Adipose tissue (tissue), 3 donors: ENCODE data around the gene ZFAND3. TPM values are rescaled to one million over a fixed set of nuclear protein-coding genes. Genes with fewer than 3 reads are reported as not detected.

Source experiments
- H3K27ac ChIP-seq: one replicate; pipeline ENCODE4 v1.5.1; 2013; ENCODE audit warnings: low read depth, low read length
- WGBS, 3 donors: extraction: QIAGEN DNeasy Blood & Tissue Kit; methylation state at CpG; one replicate each; pipeline ENCODE4 v1.1.7; 2013; 5-methylcytosine and 5-hydroxymethylcytosine counted together
- polyA plus RNA-seq, 3 donors: library from polyadenylated mRNA; stranded (reverse); fragments of 200-250 nt; gene quantifications; one replicate each; pipeline ENCODE4 v1.2.3, GENCODE V29; 2013
- donor health status: healthy with polysubstance abuse.
- donor health status: Bipolar disorder and iron deficiency.
- donor health status: healthy.

Gene ZFAND3
- polyA plus RNA-seq, 3 donors = 25.9 to 45.2 (median 42.1) TPM

DNA sequence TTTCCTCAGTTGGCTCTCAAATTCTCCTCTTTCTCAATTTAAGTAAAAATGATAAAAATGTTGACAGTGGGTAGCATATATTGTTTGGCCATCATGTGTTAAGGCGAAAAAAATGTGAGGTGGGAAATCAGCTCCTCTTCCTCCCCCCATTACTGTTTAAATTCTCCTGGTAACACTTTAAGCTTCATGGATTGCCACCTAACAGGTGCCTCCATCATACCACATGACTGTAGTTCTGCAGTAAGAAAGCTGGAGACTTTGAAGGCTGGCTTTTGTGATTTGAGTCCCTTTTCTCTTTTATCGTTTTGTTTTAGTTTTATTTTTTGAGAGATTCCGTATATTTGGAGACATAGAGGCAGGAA is 1.2 kb downstream of the ZFAND3 start:
- no peak overlapping the region for H3K27ac ChIP-seq
- 18 to 49% (median 40%) methylated on average over 3 of the region's 3 CpGs for WGBS, 3 donors

DNA sequence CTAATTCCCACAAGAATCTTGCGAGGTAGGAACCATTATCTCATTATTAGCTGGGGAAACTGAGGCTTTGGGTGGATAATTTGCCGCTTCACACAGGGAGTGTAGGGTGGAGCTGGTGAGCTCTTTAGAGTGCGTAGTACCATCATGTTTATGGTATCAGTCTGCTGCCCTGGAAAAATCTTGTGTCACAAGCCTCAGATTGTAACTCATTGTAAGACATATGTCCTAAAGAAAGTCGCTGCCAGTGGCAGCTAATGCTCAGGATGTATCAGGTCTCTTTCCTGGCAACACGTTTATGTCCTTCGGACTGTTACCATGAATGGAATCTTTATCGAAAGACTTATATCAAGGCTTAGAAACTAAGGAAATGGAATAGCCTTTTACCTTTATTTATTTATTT is 1.9 kb downstream of the ZFAND3 start:
- H3K27ac ChIP-seq = no peak overlapping the region
- 70 to 82% (median 78%) methylated on average over 7 of the region's 7 CpGs for WGBS, 3 donors

DNA sequence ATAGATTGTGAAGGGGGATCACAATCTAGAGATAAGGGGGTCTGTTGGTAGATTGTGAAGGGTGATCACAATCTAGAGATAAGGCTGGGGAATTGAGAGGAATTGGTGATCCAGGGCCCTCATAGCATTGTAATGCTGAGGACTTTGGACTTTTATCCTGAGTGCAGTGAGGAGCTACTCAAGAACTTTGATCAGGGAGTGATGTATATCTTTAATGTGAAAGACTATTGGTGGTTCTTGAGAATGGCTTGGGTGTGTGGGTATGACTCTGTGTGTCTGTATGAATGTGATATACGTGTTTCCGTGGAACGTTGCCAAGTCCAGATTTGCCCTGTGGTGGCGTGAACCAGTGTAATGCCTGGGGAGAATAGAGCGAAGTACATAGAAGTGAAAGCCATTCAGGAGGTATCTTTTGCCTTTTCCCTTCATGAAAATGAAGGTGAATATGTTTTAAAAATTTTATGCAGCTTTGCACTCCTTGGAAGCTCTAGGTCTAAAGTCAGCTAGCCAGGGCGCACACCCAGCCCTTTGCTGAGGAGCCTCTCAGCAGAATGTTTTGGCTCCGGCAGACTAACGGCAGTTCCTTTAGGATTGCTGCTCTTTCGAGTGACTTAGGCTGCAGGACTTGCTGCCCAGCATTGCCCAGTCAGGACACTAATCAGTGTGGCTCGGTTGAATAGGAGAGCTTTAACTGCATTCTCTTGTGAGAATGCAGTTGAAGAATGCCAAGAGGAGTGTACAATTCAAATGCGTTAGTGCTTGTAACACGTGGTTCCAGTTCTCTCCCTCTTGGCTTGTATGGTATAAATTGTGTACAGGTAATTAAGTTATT is 3.5 kb downstream of the ZFAND3 start:
- H3K27ac ChIP-seq = no peak overlapping the region
- WGBS, 3 donors = 27 to 47% (median 45%) methylated on average over 12 of the region's 12 CpGs

DNA sequence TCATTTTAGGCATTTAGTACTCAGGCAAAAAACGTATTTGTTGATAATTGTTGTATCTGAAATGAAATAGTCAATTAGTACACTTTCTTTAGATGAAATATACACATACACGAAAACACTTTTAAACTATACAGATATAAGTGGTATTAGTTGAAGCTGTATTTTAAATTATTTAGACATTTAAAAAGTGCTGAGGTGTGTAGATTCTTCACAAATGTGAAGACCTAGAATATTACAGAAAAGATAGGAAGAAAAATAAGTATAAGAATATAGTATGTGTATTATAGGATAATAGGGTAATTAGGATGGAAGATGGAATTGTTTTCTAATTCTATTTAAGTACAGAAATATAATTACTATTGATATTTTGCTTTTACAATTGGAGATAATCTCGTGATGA is 4.6 kb downstream of the ZFAND3 start:
- H3K27ac ChIP-seq = no peak overlapping the region
- 81 to 90% (median 87%) methylated on average over 3 of the region's 3 CpGs for WGBS, 3 donors

DNA sequence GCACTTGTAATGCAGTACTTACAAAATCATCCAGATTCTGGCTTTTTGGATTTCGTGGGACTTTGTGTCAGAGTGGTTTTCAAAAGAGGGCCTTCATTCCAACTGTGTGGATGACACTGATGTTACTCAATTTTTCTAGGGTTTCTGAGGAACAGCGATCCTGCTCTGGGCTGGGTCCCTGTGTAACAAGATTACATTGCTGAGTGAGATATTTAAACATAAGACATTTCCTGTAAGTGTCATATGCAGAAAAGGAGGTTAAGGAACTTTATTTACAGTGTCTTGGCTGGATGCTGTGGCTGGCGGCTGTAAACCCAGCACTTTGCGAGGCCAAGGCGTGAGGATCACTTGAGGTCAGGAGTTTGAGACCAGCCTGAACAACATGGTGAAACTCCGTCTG is 6.7 kb downstream of the ZFAND3 start:
- no peak overlapping the region for H3K27ac ChIP-seq
- 77 to 93% (median 78%) methylated on average over 6 of the region's 6 CpGs for WGBS, 3 donors

DNA sequence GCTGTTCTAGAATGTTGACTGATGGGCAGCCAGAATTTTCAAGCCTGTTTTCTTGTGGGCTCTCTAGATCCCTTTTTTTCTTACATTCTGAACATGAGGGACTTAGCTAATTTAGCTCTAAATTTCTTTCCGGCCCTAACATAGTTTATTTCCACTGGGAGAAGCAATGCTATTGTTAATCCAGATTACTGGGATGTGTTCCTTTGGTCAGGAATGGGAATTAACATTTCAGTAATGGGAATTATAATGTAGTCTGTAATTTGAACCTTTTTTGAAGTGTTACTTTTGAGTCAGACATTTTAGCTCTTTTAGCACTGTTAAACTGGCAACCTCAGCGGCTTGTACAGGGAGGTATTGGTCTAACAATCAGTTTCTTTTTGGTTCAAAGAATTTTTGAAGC is 7.5 kb downstream of the ZFAND3 start:
- 68 to 86% (median 73%) methylated on average over 2 of the region's 2 CpGs for WGBS, 3 donors
- H3K27ac ChIP-seq = no peak overlapping the region

DNA sequence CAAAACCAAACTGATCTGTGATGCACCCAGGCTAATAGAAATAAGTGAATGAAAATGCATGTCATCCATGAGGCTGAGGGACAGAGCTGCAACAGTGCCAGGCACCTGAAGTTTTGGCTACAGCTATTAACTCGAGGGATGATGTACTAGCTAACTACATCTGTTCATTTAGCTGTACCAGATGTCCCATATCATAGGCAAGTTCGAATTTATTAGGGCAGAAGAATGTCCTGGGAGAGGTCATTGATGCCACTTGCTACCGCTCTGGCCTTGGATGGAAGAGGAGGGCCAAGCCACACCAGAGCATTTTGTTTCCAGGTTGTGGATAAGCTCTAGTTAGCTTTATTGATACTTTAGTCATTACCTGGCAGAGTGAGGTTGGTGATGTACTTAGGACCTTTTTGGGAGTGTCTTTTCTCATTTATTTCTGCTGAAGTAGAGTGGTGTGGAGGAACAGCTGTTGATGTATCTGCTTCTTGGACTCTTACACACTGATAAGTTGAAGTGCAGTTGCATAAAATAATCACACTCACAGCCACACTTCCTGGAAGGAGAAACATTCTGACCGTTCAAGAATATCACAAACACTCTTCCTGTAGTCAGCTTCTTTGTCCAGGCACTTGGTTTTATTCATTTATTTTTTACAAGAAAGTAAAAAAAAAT is 8.2 kb downstream of the ZFAND3 start:
- 52 to 61% (median 53%) methylated on average over 4 of the region's 4 CpGs for WGBS, 3 donors
- H3K27ac ChIP-seq = no peak overlapping the region

DNA sequence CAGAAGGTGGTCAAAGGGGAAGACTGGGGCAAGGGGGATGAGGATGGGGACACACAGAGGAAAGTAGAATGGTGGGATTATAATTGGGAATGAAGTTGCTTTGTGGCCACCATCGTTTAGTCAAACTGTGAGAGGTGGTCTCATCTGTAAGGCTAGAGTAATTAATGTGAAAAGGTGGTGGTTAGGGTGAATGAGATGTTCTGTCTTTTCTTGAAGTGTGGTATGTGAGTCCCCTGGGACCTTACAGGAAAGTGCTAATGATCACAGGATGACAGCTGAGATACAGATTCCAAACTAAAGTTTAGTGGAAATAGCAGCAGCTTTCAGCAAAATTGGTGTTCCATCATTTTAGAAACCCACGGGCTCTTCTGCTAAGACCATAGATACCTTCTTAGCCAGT is 10.7 kb downstream of the ZFAND3 start:
- WGBS, 3 donors = 59 to 87% (median 69%) methylated on average over 2 of the region's 2 CpGs
- no peak overlapping the region for H3K27ac ChIP-seq

DNA sequence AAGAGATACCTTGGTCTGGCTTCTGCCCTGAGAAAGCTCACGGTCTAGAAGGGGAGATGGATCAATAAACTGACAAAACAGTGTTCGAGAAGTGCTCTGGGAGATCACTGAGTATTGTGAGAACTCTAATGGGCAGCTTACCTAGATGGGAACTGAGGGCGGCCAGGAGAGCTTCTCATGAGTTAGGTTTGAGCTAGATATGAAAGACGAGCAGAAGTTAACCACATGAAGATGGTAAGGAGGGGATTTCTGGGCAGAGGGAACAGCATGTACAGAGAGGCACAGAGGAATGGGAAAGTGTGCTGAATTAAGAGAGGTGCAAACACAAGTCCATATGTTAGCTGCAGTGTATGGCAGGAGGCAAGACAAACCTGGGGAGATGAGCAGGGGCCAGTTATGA is 11.9 kb downstream of the ZFAND3 start:
- WGBS, 3 donors = 79 to 89% (median 87%) methylated on average over 4 of the region's 4 CpGs
- H3K27ac ChIP-seq = no peak overlapping the region

DNA sequence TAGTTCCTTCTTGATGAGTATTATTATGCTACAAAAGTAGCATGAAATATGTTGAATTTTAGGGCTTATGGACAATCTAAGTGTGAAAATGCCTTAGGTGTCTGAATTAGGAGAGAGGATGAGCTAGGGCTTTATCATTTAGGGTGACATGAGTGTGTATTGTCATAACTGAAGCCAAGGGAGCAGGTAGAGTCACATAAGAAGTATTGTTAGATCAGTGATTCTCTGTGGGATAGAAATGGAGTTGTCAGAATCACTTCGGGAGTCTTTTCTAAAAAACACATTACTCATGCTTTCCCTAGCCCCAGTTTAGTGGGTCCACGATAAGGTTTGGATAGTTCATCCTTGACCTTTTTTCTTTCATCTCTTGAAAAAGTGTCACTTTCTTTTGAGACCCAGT is 16.4 kb downstream of the ZFAND3 start:
- 88 to 94% (median 92%) methylated on average over 2 of the region's 2 CpGs for WGBS, 3 donors
- no peak overlapping the region for H3K27ac ChIP-seq

DNA sequence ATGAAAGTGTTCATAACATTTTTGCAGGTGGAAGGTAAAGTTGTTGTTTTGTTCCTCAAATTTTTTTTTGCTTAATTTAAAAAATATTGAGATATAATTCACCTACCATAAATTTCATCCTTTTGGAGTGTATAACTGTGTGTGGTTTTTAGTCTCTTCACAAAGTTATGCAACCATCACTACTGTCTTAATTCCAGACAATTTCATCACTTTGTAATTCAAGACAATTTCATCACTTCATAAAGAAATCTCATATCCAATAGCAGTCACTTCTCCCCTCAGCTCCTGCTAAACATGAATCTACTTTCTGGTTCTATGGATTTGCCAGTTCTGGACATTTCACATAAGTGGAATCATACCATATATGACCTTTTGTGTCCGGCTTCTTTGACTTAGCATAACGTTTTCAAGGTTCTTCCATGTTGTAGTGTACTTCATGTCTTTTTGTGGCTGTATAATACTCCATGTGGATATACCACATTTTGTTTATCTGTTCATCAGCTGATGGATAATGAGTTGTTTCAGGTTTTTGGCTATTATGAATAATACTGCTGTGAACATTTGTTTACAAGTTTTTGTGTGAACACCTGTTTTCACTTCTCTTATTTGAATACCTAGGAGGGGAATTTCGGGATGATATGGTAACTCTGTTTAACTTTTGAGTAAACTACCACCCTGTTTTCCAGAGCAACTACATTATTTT is 18.8 kb downstream of the ZFAND3 start:
- 83 to 92% (median 89%) methylated on average over 3 of the region's 3 CpGs for WGBS, 3 donors

DNA sequence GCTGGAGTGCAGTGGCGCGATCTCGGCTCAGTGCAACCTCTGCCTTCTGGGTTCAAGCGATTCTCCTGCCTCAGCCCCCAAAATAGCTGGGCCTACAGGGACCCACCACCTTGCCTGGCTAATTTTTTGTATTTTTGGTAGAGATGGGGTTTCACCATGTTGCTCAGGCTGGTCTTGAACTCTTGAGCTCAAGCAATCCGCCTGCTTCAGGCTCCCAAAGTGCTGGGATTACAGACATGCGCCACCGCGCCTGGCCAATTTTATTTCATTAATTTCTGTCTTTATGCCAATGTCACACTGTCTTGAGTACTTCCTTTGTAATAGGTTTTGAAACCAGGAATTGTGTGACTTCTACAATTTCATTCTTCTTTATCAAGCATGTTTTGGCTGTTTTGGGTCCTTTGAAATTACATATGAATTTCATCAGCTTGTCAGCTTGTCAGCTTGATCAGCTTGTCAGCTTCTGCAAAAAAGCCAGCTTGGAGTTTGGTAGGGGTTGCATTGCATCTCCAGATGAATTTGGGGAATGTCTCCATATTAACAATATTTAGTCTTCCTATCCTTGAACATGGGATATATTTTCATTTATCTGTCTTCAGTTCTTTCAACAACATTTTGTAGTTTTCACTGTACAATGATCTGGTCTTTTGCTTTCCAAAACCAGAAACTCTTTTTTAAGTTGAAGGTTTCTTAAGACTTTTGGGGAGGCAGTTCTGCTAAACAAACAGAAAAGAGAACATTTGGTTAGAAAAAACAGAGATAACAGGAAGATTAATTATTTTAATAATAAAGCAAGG is 20.8 kb downstream of the ZFAND3 start:
- H3K27ac ChIP-seq = no peak overlapping the region
- 86 to 98% (median 86%) methylated on average over 8 of the region's 8 CpGs for WGBS, 3 donors

More for the DNA sequence above, 18.8 kb downstream of the ZFAND3 start:
- no peak overlapping the region for H3K27ac ChIP-seq

DNA sequence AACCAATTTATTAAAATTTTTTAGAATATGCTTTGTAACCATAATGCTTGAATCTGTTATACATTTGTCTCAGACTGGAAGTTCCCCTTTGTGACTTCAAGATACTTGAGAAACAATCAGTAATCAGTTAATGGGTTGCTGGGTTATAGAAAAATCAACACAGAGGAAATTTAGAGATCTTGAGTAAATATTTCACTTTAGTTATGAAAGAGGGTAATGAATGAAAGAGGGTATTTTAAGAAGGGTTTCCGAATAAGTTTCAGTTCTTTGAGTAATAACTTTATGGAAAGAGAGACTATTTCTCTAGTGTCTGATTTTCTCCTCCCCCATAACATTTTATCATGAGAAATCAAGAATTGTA is 21.4 kb downstream of the ZFAND3 start:
- H3K27ac ChIP-seq = no peak overlapping the region
- 33 to 53% (median 40%) methylated on average over 1 of the region's 1 CpG for WGBS, 3 donors

DNA sequence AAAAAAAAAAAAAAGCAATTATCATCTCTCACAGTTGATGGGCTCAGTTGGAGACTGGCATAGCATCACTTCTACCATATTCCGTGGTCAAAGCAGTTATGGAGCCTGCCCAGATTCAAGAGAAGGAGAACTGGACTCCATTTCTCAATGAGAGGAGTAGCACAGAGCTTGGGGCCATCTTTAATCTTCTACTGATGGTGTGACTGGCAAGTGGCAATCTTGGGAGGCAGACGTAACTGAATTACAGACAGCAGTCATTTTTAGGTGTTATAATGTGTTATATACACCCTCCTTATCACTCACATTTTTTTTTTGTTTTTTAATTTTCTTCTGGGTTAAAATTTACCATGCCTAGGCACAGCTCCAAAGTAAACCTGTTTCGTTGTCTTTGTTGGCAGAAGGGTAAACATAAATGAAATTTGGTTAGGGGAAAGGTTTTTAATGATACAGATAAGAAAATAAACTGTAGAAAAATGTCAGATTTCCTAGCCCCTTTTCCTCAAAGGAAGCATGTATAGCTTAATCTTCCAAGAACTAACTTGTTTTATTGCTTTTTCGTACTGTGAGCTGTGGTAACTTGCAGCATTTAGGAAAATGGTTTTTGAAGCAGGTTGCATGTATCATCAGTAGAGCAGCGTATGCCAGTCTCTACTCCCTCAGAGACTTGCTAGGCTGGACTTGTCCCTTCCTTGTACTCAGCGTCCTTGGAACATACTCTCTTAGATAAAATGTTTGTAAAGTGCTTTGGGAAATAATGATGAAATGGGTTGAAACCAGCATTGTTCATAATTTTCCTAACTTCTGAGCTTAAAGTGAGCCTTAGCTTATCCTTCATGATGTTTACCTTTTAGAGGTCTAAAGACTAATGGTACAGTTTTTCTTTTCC is 25.7 kb downstream of the ZFAND3 start:
- no peak overlapping the region for H3K27ac ChIP-seq
- 30 to 84% (median 67%) methylated on average over 6 of the region's 6 CpGs for WGBS, 3 donors

DNA sequence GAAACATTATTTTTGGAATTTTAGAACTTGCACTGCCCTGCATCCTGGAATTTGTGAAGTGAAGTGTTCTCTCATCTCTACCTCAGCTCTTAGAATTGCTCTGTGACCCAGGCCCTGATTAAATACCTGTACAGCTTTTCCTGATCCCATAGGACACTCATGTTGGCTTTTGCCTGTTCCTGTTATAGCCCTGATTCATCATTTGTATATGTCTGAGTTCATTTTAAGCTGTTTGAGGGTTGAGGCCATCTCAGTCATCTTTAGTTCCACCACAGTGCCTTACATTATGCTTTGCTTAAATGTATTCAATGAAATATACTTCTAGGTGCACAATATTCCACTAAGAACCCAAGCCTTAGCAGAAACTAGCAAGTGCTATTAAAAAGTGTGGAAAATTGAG is 26.4 kb downstream of the ZFAND3 start:
- H3K27ac ChIP-seq = no peak overlapping the region

DNA sequence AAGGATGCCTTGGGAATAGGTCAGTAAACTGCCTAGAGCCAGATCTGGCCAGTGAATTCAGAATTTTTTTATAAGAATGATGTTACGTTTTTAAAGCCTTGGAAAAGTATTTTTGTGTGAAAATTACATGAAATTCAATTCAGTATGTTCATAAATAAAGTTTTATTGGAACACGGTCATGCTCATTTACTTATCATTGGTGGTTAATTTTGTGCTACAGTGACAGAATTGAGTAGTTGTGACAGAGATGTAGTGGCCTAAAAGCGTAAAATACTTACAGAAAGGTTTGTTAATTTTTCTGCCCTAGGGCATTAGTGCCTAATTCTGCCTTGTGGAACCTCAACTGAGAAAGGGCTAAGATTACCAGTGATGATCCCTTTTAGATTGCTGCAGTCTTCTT is 28.2 kb downstream of the ZFAND3 start:
- WGBS, 3 donors = 91 to 95% (median 94%) methylated on average over 3 of the region's 3 CpGs
- H3K27ac ChIP-seq = no peak overlapping the region

DNA sequence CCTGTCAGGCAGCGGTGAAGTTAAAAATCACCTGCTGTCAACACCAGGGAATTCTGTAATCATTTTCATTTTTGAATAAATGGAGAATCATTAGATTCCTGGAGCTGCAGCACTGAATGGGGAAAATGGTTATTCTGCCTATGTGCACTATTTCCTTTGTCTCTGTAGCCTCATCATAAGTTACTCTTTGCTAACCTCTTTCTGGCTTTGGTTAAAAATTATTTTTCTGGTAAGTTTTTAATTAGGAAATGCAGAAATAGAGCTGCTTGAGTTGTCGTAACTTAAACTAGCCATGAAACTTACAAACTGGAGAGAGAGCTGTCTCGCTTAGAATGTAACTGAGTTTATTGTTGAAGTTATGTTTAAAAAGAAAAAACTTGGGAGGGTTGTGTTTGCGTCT is 28.8 kb downstream of the ZFAND3 start:
- 89 to 92% (median 92%) methylated on average over 4 of the region's 4 CpGs for WGBS, 3 donors
- no peak overlapping the region for H3K27ac ChIP-seq

DNA sequence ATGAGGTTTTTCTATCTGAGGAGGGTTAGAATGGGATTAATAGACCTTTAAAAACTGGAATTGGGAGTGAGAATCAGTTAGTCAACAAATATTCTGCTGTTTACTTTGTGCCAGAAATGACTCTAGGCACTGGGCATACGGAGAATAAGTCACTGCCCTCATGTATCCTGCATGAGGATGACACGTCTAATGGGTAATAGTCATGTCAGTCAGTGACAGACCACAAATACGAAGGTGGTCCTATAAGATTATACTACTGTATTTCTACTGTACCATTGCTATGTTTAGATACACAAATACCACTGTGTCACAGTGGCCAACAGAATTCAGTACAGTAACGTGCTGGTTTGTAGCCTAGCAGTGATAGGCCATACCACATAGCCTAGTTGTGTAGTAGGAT is 30.7 kb downstream of the ZFAND3 start:
- WGBS, 3 donors = 78 to 90% (median 88%) methylated on average over 4 of the region's 4 CpGs
- no peak overlapping the region for H3K27ac ChIP-seq
